Neutrophil (primary cell): Measurements from ENCODE around the gene PKIB.

ENCODE experiments used
- H3K27ac ChIP-seq: fragments of 200-600 bp; sonication (generic); 2 replicates; pipeline ENCODE4 v1.5.1; 2016; ENCODE audit warnings: mild to moderate bottlenecking, moderate library complexity
- H3K27me3 ChIP-seq: fragments of 200-600 bp; sonication (generic); 2 replicates; pipeline ENCODE4 v1.6.0; 2016; ENCODE audit warnings: mild to moderate bottlenecking
- H3K36me3 ChIP-seq: fragments of 200-600 bp; sonication (generic); 2 replicates; pipeline ENCODE4 v1.5.1; 2017
- H3K4me1 ChIP-seq, 2 experiments: fragments of 200-600 bp in 1 of 2; sonication (generic) in 1 of 2; 1 replicate in 1 of 2; 2 replicates in 1 of 2; pipeline versions ENCODE4 v1.5.1 to v1.6.1; 2013 to 2016; ENCODE audit warnings: low read depth in 1 of 2, low read length in 1 of 2, mild to moderate bottlenecking in 1 of 2, moderate library complexity in 1 of 2; ENCODE audit not compliant: control insufficient read depth in 1 of 2, insufficient read depth in 1 of 2
- H3K4me3 ChIP-seq, 2 experiments: fragments of 200-600 bp in 1 of 2; sonication (generic) in 1 of 2; 1 replicate in 1 of 2; 2 replicates in 1 of 2; pipeline ENCODE4 v1.5.1; 2013 to 2016; ENCODE audit warnings: low read depth in 1 of 2, low read length in 1 of 2, mild to moderate bottlenecking in 1 of 2, moderate library complexity in 1 of 2
- H3K9me3 ChIP-seq: fragments of 200-600 bp; sonication (generic); 2 replicates; pipeline ENCODE4 v1.5.1; 2016
- CTCF ChIP-seq: fragments of 200-600 bp; sonication (generic); IDR thresholded peaks from 2 replicates; pipeline ENCODE4 v1.5.1; 2016; ENCODE audit warnings: antibody characterized with exemption

Gene PKIB

DNA sequence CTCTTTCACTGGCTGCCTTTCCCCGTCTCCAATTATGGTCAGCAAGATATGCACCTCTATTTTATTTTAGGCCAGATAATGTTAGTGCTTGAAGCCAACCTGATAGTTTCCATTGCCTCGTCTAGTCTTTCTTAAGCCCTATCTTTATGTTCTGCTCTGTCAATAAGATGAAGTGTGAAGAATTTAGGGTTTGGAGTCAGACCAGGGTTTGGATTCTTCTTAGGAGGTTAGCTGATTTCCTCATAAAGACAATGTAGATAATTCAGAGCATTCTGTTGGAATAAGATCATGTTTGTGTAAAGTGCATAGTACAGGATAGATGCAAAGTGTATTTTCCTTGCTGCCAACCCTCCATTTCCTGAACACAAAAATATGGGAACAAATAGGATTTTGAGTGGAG, 43.8 kb downstream of the PKIB start:
- no peaks in the 10 kb centered on the region for H3K4me1 ChIP-seq
- H3K9me3 ChIP-seq: no peaks in the 10 kb centered on the region

DNA sequence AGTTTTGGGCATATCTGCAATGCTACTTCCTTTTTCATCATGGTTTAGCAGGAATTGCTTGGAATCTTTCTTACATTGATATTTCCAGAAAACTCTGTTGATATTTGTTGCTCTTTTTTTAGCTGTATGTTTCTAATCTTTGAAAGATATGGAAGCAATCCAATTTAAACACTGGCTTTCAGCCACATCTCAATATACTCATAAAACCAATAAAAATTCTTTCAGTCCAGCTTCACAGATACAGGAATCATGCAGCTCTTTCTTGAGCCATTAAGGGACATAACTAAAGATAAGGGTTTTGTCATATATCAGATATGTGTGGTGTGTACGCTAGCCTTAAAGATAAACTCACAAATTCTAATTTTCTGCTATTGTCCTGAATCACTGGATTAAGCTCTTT, 47.4 kb downstream of the PKIB start:
- Histone ChIP-seq H3K27me3 (no peaks in the 10 kb centered on the region), H3K27ac (no peak overlapping the region), H3K4me3 (no peak overlapping the region), H3K4me1 (no peaks in the 10 kb centered on the region), H3K9me3 (no peaks in the 10 kb centered on the region), H3K36me3 (no peaks in the 10 kb centered on the region)
- no peak for TF ChIP-seq CTCF

More for the DNA sequence above, 43.8 kb downstream of the PKIB start:
- no peak overlapping the region for H3K27ac ChIP-seq
- H3K4me3 ChIP-seq: no peak overlapping the region
- no peaks in the 10 kb centered on the region for H3K27me3 ChIP-seq
- no peak for TF ChIP-seq CTCF
- H3K36me3 ChIP-seq: no peaks in the 10 kb centered on the region

DNA sequence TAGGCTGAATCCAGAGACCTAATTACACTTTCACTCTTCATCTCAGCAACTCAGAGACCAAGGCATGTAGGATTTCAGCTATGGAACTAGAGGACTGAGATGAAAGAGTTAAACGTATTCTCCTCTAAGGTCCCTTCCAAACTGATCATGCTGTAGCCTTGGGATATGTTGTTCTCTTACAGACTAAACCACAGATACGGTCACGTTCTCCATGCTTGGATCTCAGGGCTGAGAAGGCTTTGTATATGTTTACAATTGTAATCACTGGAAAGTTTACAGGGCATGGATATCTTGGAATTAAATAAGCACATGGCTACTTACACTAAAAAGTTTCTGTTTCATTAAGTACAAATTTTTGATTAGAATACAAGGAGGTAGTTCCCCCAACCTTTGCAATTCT, 50.1 kb downstream of the PKIB start:
- Histone ChIP-seq H3K36me3 (no peaks in the 10 kb centered on the region), H3K4me1 (no peaks in the 10 kb centered on the region), H3K27me3 (no peaks in the 10 kb centered on the region), H3K4me3 (no peak overlapping the region), H3K9me3 (no peaks in the 10 kb centered on the region), H3K27ac (no peak overlapping the region)
- TF ChIP-seq CTCF: no peak

DNA sequence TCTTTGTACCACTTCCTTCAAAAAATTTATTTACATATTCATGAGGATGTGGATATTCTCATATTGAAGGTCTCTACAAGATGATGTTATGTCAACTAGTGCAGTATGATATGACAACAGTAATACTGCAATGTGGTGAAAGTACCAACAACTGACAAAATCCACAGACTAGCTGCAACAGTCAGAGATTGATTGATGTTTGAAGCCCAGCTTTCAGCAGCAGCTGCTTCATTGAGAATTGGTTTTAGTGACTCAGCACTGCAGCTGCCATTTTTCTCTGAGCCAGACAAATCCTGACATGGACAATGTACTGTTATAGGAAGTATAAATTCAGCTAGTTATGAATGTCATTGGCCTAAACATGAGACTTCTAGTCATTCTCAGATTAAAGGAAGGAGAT, 53.8 kb downstream of the PKIB start:
- Histone ChIP-seq H3K4me3 (no peak overlapping the region), H3K27ac (no peak overlapping the region), H3K4me1 (no peaks in the 10 kb centered on the region), H3K9me3 (no peaks in the 10 kb centered on the region), H3K36me3 (no peaks in the 10 kb centered on the region), H3K27me3 (no peaks in the 10 kb centered on the region)
- TF ChIP-seq CTCF: no peak

DNA sequence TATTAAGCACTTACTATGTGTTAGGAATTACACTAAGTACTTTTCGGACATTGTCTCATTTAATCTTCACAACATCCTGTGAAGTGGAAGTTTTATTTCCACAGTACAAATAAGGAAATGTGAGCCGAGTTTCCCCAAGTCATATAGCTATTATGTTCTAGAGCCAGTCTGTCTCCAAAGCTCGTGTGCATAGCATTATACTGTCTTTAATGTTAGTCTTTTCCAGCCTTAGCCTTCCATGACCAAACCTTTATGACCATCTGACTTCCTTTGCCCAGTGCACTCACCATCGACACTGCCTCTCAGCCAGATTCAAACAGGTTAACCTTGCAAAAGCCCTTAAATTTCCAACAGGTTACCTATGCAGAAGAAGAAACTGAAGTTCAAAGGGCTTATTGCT, 55.7 kb downstream of the PKIB start:
- Histone ChIP-seq H3K27ac (no peak overlapping the region), H3K27me3 (no peaks in the 10 kb centered on the region), H3K9me3 (no peaks in the 10 kb centered on the region), H3K4me1 (no peaks in the 10 kb centered on the region), H3K36me3 (no peaks in the 10 kb centered on the region), H3K4me3 (no peak overlapping the region)
- no peak for TF ChIP-seq CTCF

DNA sequence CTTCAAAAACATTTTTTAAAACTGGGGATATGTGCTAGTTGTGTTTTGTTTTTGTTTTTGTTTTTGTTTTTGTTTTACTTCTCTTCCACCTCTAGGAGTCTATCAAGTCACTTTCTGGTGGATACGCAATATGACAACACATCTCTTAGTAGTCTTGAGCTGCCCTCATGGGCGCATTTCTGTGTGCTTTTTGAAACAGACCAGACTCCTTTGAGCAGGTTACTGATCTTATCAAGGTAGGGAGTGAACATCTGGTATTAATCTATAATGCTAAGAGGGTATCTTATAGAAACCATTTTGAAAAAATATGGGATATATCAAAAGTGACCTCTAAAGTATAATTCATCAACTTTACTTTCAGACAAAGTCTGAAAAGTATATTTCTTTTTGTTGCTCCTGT, 56.2 kb downstream of the PKIB start:
- H3K27ac ChIP-seq: no peak overlapping the region
- H3K9me3 ChIP-seq: no peaks in the 10 kb centered on the region
- H3K27me3 ChIP-seq: no peaks in the 10 kb centered on the region
- H3K4me3 ChIP-seq: no peak overlapping the region
- no peaks in the 10 kb centered on the region for H3K36me3 ChIP-seq
- no peak for TF ChIP-seq CTCF
- no peaks in the 10 kb centered on the region for H3K4me1 ChIP-seq
